Amygdala (tissue), 56 donors: ENCODE measurements around the gene AHCTF1.
"Not testable (repeated sequence)": the region's sequence is repeated elsewhere in the genome, so short reads cannot be mapped to it uniquely, and the experiment has no call there.

ENCODE experiments used
- DNase-seq, 56 donors: peaks; one replicate each; lab custom pipeline; 2025; lab: John Stamatoyannopoulos, UW

Gene AHCTF1

DNA sequence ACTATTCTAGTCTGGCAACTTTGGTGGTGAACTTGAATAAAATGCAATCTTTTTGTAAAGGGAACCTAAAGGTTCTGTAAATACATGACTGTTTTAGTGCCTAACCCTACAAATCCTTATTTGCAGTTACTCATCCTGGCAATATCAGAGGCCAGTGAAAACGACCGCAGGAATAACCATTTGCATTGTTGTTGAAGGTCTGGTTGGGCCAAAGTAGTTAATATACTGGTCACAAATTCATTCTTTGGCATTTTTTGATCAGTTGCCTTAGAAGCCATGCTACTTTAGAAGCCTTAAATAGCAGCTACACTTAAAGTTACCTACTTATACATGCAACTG lies 93.7 kb downstream of the AHCTF1 start:
- no peak for DNase-seq

DNA sequence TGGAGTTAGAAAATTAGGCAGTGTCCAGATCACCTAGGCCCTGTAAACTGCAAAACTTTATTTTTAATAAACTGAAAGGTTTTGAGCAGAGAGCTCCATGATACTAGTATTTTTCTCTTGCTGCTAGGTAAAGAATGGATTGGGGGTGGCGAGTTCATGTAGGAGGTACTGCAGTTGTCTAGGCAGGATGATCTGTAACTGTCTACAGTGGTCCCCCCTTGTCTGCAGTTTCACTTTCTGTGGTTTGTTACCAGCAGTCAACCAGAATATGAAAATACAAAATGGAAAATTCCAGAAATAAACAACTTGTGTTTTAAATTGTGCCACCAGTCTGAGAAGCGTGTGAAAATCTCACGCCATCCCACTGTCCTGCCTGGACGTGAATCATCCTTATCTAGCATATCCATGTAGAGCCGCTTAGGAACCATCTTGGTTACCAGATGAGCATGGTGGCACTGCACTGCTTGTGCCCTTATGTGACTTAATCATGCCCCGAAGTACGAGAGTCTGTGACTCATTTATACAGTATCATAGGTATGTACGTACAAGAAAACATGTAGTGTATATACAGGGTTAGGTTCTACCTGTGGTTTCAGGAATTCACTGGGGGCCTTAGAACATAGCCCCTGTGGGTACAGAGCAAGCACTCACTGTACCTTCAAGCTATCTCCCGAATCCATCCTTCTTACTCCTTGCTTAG lies 94.2 kb downstream of the AHCTF1 start:
- DNase-seq = peak in 1 of 56 donors; percentile 8

DNA sequence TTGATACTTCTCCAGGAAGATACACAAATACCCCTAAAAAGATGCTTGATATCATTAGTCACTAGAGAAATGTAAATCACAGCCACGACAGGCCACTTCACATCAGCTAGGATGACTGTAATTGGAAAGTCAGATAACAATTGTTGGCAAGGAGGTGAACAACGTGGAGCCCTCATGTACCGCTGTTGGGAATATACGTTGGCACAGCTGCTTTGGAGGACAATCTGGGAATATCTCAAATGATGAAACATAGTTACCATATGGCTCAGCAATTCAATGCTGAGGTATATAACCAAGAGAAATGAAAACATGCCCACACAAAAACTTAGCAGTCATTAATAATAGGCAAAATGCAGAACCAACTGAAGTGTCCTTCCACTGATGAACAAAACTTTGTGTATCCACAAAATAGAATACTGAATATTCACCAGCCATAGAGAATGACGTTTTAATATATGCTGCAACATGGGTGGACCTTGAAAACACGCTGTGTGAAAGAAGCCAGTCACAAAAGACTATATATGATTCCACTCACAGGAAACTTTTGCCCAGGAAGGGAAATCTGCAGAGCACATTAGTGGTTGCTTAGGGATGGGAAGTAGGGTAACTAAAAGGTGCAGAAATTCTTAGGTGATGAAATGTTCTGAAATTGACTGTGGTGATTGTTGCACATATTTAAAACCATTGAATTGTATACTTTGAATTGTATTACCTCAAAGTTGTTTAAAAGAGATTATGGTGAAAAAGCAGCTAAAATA lies 95.4 kb downstream of the AHCTF1 start:
- peak in 1 of 56 donors; percentile 21 for DNase-seq

DNA sequence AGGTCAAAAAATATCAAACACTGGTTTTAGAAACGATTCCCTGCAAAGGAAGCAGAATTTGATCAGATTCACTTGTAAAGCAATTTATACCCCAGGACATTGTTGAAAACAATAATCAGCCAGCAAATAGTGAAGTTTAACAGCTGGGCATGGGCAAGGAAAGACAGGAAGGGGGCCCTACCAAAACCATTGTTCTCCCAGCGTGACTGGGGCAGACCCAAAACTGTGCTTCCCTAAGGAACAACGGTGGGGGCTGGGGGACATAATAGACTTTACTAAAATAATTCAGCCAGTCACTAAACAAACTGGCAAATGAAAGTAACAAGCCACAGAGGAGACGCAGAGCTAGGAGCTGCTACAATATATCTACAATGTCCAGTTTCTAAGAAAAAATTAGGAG lies 100.2 kb downstream of the AHCTF1 start:
- no peak for DNase-seq

DNA sequence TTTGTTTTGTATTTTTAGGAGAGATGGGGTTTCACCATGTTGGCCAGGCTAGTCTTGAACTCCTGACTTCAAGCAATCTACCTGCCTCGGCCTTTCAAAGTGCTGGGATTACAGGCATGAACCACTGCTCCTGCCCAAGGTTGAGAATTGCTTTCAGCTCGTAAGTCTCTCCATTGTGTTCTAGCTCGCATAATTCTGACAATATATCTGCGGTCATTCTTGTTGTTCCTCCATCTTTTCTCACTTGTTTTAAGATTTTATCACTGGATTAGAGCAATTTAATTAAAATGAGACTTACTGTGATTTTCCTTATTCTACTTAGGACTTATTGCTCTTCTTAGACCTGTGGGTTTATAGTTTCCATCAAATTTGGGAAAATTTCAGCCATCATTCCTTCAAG lies 102.9 kb downstream of the AHCTF1 start:
- no peak for DNase-seq

DNA sequence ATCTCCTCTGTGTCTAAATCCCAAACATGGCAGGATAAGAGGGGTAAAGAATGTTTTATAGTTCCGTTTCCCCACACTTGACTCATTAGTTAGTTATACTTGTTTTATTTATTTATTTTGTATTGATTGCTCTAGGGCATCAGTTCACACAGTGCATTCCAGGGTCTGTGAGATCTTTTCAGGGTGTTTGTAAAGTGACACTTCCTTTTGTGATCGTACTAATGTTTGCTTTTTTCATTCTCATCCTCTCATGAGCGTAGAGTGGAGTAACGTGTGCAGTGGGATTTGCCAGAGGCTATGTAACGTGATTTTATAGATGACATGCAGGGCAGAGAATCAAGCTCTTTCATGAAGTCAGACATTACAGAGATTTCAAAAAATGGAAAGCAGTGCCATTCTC lies 104.4 kb downstream of the AHCTF1 start:
- DNase-seq = no peak

DNA sequence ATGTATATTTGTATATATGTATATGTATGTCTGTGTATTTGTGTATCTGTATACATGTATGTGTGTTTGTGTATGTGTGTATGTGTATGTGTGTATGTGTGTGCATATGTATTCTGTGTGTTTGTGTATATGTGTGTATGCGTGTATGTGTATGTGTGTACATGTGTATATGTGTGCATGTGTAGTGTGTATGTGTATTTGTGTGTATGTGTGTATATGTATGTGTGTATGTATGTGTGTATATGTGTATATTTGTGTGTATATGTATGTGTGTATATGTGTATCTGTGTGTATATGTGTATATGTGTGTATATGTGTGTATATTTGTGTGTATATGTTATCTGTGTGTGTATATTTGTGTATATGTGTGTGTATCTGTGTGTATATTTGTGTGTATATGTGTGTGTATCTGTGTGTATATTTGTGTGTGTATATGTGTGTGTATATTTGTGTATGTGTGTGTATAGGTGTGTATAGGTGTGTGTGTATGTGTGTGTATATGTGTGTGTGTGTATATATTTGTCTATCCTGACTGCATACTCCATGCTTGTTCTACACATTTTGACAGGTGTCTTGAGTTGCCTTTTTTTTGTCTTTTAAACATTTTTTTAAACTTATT lies 106.1 kb downstream of the AHCTF1 start:
- no peak for DNase-seq

DNA sequence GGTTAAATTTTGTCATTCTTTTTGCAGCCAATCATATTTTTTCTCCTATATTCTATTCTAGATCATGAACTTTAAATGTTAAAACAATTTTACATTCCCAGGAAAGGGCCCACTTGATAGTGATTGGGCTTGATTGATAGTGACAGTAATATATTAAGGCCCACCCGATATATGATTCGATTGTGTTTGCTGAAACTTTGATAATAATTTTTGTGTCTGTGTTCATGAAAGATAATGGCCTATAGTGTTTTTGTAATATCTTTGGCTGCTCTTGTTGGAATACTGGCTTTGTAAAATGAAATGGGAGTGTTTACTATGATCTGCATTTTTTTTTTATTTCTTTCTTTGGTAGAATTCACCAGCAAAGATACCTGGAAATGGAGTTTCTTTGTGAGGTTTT lies 107.2 kb downstream of the AHCTF1 start:
- no peak for DNase-seq

DNA sequence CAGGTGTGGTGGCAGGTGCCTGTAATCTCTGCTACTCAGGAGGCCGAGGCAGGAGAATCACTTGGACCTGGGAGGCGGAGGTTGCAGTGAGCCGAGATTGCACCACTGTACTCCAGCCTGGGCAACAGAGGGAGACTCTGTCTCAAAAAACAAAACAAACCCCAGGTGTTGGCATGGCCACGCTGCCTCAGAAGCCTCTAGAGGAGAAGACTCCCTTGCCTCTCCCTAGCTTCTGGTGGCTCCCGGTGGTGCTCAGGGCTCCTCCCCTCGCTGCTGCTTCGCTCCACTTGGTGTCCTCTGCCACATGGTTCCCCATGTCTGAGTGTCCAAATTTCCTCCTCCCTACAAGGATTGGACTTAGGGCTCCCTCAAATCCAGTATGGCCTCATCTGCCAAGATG lies 109.6 kb downstream of the AHCTF1 start:
- not testable (repeated sequence) for DNase-seq

DNA sequence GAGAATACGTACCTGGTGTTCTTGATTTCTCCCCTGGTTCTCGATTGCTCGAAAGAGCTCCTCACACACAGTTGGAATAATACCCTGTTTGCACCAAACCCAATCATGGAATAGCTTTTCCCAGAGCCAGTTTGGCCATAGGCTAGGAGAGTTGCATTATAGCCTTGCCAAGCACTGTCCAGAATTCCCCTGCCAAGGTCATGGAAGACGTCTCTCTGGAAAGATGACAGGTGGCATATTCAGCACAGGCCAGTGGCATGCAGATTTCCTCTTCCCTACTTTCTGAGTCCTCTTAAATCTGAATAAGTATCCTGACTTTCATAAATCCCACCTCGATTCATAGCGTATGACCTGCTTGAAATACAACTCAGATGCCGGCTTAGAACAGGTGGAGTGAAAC lies 111.1 kb downstream of the AHCTF1 start:
- no peak for DNase-seq

DNA sequence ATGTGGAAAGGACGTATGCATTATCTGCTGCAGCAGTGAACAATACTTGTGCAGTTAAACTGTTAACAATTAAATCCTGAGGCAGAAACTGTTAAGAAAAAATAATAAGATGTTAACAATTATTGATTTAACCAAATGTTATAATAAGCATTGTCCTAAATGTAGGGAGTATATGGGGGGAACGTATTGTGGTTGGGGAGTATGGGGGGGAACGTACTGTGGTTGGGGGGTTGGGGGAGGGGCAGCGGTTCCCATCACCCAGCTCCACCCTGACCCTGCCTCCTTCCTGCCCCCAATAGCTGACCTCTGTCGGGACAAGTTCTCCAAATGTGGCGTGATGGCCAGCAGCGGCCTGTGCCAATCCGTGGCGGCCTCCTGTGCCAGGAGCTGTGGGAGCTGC lies 114.0 kb downstream of the AHCTF1 start:
- peak in 11 of 56 donors; percentile 3 to 76 (median 20) for DNase-seq

DNA sequence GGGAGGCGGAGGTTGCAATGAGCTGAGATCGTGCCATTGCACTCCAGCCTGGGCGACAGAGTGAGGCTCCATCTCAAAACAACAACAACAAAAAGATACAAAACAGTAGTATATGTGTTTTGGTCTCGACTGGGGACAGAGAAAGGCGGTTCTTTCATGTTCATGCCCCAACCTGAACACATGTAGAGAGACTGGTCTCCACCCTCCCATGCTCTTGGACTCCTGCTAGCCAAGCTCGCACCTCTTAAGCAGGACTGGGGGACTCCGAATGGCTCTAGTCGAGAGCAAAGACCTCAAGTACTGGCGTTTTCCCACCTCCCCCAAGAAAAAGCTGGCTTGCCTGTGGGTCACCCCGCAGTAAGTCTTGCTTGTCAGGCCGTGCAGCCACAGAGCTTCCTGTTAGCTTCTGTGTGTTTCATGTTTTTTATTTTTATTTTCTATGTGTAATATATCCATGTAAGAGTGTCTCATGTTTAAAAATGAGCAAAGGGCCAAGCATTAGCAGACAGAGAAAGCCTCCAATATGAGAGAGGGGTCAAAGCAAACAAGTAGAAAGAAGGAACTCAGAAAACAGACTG lies 116.0 kb downstream of the AHCTF1 start:
- DNase-seq = no peak

DNA sequence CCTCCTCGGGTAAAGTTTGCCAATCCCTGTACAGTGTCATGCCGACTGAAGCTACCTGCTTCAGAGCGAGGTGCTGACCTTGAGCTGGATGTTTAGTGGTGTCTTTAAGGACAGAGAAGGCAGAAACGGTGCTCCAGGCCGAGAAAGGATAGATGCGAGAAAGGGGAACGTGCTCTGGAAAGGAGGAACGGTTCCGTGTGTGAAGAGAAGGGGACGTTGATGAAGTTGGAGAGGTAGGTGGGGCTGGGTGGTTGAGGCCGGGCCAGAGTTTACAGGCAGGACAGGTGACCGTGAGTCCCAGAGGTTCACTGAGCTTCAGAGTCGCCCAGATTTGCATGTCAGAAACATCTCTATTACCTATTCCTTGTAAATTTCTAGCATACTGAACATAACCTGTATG lies 116.9 kb downstream of the AHCTF1 start:
- DNase-seq = no peak

DNA sequence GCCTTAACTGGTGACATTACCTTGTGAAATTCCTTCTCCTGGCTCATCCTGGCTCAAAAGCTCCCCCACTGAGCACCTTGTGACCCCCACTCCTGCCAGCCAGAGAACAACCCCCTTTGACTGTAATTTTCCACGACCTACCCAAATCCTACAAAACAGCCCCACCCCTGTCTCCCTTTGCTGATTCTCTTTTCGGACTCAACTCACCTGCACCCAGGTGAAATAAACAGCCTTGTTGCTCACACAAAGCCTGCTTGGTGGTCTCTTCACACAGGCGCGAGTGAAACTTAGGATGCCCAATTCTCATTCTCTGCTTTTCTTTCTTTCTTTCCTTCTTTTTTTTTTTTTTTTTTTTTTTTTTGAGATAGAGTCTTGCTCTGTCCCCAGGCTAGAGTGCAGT lies 118.4 kb downstream of the AHCTF1 start:
- DNase-seq = not testable (repeated sequence)

DNA sequence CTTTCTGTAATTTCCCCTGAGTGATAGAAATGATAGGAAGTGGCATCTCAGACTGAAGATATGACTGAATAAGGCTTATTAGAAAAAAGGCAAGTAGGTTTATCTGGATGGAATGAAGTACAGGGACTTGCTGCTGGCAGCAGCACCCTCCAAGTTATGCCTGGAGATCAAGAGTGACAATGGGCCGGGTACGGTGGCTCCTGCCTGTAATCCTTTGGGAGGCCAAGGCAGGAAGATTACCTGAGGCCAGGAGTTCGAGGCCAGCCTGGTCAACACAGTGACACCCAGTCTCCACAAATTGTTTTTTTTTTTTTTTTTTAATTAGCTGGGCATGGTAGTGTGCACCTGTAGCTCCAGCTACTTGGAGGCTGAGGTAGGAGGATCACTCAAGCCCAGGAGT lies 119.8 kb downstream of the AHCTF1 start:
- DNase-seq = no peak

DNA sequence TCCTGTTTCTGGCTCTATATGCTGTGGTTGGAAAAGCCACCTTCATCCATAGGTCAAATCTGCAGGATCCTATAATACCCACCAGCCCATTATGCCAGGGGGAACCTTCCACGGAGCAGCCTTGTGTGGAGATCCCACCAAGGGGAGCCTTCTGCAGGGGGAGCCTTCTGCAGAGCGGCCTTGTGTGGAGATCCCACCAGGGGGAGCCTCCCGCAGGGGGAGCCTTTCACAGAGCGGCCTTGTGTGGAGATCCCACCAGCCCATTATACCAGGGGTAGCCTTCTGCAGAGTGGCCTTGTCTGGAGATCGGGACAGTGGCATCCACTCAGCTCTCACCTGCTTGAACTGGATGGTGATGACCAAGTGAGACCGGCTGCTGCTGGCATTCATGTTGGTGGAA lies 122.3 kb downstream of the AHCTF1 start:
- no peak for DNase-seq

DNA sequence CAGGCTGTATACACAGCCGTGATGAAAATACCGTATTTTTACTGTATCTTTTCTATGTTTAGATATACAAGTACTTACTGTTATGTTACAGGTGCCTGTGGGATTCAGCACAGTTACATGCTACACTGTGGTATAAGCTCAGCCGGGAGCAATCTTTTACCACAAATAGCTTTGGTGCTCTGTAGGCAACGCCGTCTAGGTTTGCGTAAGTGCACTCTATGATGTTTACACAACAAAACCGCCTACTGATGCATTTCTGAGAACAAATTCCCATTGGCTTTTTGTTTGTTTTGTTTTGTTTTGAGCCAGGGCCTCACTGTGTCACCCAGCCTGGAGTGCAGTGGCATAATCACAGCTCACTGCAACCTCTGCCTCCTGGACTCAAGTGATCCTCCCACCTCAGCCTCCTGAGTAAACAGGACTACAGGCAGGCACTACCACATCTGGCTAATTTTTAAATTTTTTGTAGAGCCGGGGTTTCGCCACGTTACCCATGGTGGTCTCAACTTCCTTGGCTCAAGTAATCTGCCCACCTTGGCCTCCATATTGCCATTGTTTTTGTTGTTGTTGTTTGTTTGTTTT lies 126.5 kb downstream of the AHCTF1 start:
- no peak for DNase-seq

DNA sequence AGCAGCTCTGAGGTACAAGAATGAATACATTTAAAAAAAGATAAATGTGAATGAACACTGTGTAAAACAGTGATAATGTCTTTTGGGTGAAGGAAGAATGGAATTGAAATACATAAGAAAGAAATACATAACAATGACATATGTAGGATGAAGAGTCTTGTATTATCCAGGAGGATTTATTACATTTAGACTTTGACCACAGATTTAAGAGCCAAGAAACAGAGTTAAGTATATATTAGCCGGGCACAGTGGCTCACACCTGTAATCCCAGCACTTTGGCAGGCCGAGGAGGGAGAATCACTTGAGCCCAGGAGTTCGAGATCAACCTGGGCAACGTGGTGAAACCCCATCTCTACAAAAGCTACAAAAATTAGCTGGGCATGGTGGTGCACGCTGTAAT lies 127.9 kb downstream of the AHCTF1 start:
- DNase-seq = no peak

DNA sequence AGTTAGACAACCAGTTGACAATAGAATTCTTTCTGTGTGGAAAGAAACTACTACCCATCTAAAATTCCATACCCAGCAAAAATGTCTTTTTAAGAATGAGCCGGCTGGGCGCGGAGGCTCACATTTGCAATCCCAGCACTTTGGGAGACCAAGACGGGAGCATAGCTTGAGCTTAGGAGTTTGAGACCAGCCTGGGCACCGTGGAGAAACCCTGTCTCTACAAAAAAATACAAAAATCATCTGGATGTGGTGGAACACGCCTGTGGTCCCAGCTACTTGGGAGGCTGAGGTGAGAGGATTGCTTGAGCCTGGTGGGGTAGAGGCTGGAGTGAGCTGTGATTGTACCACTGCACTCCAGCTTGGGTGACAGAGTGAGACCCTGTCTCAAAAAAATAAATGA lies 128.4 kb downstream of the AHCTF1 start:
- no peak for DNase-seq

DNA sequence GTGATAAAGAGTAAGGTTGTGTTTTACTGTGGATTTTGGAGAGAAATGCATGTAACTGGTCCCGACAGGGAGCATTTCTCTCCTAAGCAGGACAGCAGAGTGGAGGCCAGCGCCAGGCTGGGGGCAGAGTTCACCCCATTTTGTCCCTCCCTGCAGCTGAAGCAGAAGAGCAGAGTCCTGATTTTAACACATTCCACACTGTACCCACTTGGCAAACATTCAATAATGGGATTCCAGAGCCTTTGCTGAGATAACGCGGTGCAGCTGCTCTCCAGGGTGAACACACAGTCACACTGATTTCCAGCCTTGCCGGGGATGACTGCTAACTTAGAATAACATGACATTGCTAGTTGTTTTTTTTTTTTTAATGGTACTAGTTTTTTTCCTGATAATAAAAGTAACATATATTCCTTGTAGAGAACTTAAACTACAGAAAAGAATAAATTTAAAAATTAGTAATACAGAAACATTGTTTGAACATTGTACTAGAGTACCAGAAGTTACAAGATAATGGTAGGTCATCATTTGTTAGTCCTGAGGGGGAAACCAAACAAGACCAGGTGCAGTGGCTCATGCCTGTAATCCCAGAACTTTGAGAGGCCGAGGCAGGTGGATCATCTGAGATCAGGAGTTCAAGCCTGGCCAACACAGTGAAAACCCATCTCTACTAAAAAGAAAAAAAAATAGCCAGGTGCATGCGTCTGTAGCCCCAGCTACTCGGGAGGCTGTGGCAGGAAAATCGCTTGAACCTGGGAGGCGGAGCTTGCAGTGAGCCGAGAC lies 130.3 kb downstream of the AHCTF1 start:
- DNase-seq = no peak
